Activated CD8-positive, alpha-beta memory T cell treated with anti-CD3 and anti-CD28 coated beads, Interleukin-2, amount 50 U/mL, for 1 hour (primary cell): ENCODE measurements around the gene KRT6B.
"Not testable (repeated sequence)": the region's sequence is repeated elsewhere in the genome, so short reads cannot be mapped to it uniquely, and the experiment has no call there.

Experiments used
- DNase-seq: peaks from one replicate; pipeline ENCODE4 v3.0.0-alpha.2; 2020; ENCODE audit errors: extremely low read depth

KRT6B gene

DNA sequence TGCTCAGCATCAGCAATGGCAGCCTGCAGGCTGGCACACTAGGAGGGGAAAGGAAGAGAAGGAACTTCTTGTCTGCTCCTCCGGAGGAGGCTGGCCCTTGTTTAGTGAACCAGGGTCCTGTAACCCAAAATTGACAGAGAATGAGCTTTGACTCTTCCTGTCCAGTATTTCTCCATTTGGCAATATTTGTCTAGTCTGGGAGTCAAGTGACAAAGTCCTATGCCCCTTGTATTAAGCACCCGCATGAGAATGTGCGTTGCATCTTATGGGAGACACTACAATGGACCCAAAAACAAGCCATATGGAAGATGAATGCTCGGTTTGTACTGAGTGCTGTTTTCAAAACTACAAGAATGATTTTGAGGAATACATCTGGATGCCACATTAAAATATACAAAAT lies 17.9 kb upstream of the KRT6B start:
- DNase-seq = no peak

DNA sequence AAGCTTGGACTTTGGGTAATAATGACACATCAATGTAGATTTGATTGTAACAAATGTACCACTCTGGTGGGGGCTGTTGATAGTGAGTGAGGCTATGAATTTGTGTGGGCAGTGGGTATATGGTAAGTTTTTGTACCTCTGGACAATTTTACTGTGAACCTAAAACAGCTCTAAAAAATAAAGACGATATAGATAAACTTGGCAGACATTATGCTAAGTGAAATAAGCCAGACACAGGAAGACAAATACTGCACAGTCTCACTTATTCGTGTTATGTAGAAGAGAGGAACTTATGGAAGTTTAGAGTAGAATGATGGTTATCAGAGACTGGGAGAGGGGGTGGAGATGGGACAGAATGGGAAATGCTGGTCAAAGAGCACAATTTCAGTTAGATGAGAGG lies 13.0 kb upstream of the KRT6B start:
- DNase-seq = no peak

DNA sequence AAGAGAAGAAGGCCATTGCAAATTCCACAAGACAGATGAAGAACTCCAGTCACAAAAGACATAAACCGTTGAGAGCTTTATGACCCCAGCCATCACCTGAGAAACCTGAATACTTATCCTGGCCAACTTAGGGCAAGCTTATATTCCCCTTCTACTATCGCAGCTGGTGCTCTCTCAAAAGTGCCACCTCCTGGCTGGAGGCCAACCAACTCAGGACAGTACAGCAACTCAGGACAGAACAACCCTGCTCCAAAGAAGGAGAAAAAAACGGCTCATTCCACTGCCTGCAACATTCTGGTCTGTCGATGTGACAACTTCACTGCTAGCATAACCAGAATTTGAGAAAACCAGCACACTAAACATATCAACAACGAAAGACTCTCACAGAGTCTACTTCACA lies 9.7 kb upstream of the KRT6B start:
- DNase-seq = no peak

DNA sequence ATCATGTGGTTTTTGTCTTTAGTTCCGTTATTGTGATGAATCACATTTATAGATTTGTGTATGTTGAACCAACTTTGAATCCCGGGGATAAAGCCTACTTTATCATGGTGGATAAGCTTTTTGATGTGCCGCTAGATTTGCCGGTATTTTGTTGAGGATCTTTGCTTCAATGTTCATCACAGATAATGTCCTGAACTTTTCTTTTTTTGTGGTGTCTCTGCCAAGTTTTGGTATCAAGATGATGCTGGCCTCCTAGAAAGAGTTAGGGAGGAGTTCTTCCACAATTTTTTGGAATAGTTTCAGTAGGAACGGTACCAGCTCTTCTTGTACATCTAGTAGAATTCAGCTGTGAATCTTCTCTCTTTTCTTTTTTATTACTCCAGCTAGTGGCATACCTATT lies 6.9 kb upstream of the KRT6B start:
- DNase-seq = no peak

DNA sequence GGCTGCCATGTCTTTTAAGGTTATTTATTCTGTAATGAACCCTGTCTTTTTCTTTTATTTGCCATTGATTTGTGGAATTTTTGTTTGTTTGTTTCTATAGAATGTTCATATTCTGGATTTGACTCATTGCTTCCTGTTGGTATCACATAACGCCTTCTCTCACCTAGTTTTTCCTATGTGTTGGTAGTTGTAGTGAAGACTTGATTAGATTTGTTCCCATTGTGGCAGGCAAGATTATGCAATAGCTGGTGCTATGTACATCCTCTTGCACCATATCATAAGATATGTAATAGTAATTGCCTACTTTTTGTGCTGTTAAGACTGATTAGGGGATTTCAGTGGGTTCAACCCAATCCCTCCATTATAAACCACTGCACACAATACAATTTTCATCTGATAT lies 3.9 kb upstream of the KRT6B start:
- no peak for DNase-seq

DNA sequence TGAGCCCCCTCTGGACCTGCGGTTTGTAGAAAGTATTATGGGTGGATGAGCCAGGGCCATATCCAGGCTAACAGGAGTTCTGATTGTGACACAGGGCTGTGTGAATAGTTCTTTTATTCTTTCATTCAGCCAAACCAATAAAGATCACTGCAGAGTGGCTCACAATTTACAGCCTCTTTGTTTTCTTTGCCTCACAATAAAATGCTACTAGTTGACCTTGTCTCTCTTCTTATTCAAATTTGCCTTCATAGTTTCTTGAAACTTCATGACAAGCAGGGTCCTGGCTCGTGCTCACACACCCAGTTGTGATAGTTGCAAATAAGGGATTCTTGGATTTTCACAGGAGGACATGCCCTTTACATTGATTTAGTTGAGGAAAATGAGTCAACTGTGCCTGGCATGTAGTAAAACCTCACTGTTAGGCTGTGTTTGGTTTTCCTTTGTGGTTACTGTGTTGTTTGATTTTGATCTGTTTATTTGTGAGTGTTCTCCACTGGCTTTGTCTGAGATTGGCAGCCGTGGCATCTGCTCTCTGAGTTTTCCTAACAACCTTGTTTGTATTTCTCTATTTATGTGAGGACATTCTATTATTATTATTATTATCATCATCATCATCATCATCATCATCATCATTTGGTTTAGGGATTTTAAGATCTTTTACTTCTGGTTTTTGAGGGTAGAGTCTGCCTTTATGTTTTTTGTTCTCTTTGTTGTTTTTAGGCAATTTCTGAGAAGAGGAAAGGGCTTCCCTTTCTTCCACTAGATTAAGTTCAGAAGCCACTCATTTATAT lies 2.7 kb upstream of the KRT6B start:
- DNase-seq = no peak

DNA sequence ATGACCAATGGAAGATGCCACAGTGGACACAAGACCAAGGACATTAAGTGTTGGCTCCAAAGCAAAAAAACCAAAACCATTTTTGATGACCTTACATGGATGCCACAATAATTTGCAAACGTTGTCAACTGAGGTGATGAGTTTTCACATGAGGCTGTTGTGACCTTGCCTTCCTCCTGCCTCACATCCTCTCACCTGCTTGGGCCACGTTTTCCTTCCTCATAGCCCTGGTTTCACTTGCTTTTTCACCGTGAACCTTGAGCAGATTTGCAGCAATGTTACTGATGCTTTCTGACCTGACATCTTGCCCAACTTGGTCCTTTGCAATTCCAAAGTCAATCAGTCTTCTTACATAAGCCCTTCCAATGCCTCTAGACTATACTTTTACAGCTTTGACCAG lies 3.7 kb downstream of the KRT6B start:
- DNase-seq = no peak

DNA sequence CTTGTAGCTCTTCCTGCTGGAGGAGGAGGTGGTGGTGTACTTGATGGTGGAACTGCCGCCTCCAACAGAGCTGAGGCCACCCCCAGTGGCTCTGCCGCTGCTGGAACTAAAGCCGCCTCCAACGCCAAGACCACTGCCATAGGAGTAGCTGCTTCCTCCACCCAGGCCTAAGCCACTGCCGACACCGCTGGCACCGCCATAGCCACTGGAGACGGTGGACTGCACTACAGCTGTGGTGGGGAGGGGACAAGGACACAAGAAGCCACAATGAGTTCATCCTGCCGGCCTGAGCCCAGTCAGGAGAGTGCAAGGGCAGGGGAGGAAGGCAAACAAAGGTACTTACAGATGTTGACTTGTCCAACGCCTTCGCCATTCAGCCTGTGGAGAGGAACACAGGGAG lies 4.8 kb downstream of the KRT6B start:
- not testable (repeated sequence) for DNase-seq

DNA sequence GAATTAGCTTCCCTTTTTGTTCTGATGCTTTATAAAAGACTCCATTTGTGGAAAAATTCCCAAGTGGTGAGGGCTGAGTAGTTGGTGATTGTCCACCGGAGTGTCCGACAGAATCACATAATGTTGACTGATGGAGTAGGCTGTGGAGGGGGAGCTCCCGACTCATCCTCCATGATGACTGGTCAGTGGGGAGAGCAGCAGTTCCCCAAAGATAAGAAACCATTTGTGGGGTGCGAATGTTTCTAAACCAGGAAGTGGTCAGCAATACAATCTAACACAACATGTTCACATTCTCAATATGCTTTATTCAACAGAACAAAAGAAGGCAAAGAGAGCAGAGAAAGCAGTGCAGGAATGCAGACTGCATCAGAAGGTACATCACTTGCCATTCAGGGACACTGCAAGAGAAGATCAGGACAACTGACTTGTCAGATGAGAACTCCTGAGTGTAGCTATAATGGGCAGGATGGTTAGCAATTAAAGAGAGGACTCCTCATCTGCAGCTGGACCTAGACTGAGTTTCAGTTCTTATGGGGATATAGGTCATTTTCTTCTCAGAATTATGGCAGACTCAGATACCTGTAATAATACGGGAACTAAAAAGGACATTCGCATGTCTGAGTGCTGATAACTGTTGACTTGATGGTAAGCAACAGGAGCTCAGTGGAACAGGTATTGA lies 5.4 kb downstream of the KRT6B start:
- no peak for DNase-seq

DNA sequence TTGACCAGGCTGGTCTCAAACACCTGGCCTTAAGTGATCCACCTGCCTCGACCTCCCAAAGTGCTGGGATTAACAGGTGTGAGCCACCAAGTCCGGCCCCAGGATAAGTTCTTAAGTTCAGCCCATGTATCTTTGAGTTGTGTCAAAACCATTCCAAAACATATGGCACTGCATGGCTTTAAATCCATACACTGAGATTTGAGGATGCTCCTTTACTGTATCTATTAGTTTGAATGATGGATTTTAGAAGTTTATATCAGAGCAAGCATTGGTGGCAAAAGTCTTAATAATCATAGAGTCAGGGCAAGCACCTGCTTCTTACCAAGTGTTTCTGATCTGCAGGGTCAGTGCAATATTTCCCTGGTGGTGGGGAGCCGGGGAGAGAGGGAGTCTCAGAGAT lies 6.1 kb downstream of the KRT6B start:
- DNase-seq = no peak

DNA sequence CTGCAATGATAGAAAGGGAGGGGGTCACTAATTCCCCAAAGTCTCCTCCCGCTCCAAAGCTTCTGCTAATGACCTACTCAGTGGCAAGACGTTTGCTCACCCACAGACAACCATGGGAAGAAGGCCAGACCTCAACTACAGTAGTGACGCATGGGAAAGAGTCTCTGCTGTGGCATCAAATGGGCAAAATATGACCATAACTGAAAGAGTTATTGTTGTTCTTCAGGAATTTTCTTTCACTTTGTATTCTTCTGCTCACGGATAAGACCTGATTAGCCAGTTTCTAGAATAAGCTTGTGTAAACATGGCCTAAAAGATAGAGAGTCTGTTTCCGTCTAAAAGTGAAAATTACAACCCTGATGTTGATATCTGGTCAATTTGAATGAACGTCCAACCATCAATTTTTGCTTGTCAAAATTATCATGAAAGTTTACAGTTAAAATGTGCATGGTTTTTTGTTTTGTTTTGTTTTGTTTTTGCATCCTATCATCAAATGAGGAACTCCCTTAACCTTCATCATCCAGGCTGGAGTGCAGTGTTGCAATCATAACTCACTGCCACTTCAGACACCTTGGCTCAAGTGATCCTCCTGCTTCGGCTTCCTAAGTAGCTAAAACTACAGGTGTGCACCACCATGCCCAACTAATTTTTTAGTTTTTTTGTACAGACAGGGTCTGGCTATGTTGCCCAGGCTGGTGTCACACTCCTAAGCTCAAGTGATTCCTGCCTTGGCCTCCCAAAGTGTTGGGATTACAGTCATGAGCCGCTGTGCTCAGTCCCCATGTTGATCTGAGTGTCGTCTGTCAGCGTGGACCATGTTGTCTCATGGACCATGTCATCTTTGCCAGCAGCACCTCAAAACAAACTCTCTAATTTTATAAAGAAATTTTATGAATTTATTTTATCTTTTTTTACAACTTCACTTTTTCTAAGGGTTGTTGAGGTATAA lies 7.0 kb downstream of the KRT6B start:
- no peak for DNase-seq

DNA sequence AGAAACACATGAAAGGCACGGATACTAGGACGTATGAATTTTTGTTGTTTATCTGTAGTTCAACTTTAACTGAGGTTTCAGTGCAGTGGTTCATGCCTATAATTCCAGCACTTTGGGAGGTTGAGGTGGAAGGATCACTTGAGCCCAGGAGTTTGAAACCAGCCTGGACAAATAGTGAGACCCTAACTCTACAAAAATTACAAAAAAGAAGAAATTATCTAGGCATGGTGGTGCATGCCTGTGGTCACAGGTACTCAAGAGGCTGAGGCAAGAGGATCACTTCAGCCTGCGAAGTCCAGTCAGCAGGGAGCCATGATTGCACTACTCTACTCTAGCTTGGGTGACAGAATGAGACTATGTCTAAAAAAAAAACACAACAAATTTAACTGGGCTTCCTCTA lies 8.0 kb downstream of the KRT6B start:
- no peak for DNase-seq

DNA sequence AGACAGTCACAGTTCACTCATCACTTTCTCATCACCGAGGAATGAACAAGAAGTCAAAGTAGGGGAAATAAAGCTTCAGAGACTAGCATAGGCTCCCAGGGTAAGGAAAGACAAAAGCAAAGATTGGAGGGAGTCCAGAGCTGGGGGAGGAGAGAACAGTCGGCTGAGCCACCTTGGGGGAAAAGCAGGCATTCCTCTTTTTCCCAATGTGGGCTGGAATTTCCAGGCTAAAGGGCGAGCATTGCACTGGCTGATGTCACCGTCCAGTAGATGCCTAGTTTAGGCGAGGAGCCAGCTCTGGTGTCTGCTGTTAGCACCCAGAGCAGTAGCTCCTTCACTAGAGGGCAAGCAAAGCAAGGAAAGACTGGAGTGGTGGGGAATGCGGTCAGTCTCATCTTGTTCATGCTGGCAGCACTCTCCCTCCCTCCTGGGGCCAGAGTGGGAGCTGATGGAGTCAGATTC lies 9.3 kb downstream of the KRT6B start:
- DNase-seq = no peak

DNA sequence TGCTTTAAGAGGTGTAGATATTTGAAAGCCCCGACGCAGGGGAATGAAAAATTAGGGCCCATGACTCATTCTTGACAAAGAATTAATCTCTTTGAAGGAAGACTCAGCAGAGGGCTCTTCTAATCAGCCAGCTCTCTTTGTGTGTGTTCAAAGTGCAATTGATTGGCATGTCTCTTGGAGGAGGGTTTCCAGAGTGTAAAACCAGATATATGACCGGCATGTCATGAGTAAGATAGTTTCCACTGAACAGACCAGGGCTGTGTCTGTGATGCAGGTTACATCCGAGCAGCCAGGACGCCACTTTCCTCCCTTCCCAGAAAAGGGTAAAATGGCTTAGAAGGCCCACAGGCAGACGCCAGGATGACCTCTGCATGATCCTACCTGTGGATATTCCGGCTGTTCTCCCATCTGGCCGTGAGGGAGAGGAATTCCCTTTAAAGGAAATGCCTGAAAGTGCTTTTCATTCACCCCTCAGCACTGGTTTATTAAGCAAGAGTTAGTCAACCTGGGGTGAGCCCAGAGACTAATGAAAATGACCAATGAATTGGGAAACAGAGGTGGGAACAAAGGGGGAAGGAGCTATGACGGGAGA lies 10.5 kb downstream of the KRT6B start:
- DNase-seq = no peak

DNA sequence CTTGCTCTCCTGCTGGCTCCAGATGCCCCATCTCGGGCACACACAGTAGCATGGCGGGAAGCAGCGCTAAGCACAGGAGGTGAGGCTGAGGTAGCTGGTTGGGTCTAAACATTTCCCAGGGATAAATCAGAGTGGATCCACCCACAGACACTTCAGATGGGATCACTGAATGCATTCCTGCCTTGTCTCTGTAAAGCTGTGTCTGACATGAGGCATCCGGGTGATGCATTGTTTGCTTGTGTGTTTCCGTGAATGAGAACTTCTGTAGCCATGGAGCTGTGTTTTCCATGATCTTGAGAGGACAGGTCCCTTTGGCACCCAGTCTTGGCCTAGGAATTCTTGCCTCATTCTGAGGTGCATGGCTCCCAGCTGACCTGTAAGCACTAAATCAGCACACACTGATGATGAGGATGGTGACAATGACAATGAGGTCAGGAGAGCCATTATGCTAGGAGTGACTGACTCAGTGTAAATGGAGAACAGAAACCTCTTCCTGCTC lies 11.1 kb downstream of the KRT6B start:
- DNase-seq = no peak

DNA sequence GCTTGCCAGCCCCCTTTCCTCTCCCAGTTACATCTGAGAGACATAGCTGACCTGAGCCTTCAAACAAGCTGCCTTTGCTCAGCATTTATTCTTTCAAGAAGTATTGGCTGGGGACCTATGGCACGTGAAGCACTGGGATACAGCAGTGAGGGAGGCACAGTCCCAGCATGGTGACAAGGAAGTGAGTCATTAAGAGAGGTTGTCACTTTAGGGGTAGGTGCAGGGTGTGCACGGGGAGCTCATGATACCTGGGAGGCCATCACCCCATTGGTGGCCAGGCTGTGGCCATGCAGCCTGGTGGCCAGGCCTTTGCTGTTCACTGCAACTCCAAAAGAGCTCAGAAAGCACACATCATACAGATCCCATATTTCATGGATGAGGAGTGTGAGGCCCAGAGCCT lies 12.1 kb downstream of the KRT6B start:
- DNase-seq = no peak

DNA sequence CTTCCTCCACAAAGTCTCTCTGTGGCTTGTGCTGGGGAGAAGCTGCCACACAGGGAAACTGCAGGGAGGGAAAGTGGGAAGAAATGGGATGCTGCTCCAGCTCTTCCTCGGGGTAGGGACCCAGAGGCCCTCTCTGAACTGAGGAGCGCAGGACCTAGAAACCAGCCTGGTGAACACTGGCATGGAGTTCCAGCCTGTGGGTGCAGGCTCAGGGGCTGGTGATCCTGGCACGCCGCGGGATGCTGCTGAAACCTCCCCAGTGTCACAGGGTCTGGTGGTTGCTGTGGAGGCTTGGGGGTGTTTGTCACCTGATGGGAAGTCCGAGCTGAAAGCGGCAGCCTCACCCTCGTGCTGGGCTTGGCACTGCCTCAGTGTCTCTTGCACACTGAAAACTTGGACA lies 12.5 kb downstream of the KRT6B start:
- no peak for DNase-seq

DNA sequence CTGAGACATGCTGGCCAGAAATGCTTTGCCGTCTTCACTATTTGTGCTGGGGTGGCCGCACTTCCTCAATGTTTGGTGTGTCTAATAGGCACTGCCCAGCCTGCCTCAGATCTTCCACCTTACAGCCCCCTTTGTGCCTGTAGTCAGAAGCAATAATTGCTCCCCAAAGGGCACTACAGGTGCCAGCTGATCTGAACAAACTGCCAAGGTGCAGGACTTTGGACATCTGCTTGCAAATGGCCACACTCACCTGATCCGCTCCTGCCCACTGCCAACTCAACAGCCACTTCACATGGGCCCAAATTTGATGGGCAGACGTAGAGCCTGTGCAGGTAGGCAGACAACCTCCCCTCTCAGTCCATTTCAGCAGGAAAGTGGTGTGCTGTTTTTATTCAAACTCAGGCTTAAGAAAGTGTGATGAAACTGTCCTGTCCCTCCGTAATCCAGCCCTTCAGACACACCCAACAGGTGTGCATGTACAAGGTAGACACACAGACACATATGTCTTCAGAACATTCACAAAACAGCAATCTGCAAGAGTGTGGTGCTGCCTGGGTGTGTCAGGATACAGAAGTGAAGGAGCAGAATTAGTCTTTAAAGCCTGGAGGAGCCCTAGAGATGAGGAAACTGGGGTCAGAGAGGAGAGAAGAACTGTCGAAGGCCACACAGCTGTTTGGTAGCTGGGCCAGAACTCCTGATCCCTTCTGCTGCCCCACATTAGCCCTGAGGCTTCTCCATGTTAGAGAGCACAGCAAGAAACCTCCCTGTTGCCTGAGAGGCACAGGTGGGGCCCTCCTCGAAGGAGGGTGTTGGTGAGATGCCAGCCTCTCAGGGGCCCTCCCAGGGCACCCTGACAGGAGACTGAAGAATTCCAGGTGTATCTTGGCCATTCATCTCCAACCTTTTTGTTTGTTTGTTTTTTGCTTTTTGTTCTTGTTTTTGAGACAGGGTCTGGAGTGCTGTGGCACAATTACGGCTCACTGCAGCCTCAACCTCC lies 13.3 kb downstream of the KRT6B start:
- DNase-seq = no peak

DNA sequence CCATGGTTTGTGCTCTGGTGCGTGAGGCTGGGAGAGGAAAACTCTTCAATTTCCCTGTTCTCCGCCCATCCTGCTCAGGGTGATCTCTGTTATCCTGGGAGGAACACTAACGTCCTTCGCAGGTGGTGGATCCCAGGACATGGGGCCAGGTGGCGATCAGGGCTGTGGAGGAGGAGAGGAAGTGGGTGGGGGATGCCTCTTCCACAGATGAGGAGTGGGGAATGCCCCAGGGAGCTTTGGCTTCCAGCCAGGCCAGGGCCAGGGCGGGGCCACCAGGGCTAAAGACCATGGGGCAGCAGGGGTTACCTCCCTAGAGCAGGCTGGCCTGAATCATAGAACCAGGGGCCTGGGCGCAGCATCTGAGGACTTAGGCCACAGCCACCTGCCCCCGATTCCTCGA lies 14.4 kb downstream of the KRT6B start:
- DNase-seq = no peak

DNA sequence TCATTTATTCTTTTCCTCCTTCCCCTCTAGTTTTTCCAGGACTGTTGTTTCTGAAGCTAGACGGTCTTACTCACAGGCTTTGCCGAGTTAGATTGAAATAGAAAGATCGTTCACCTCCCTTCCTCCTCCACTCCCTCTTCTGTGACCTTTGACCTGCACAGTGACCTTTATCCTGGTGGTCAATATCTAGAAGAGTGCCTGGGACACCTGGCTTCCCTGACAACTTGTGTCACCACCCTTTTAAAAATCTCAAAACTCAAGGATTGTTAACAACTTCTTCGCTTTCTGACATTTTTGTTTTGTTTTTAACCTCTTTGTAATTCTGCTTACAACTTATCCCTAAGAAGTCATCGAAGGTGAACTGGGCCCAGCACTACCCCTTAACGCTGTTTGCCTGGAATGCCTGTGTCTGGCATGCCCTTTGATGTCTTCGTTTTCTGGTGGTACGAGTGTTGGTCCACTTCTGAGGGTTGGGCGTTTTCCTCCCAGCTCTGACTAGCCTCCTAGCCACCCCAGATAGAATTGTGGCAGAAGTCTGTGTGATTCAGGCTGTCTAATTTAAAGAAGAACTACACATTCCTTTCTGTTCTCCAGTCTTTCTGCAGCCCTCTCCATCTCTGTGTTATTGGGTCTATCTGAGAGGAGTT lies 15.0 kb downstream of the KRT6B start:
- no peak for DNase-seq
